IMR-90 (cell line): ENCODE measurements around the gene SH3RF3. TPM values are rescaled to one million over a fixed set of nuclear protein-coding genes. Genes with fewer than 3 reads are reported as not detected.

ENCODE experiments used
- ATAC-seq: fragments of 200-7000 bp; cut with Tn5 transposase; 2 replicates; pipeline ENCODE4 v1.9.1; 2020; ENCODE audit warnings: low read depth, mild to moderate bottlenecking, moderate library complexity
- BruUV-seq: library from RNA; stranded (reverse); fragments of 400-500 nt; replicated peaks from 2 replicates; lab custom pipeline; 2021; lab: Mats Ljungman, UMichigan
- CTCF ChIA-PET: fragments of 300-600 bp; formaldehyde crosslinking; extraction: SDS; loops from one replicate; lab custom pipeline; 2021; ENCODE audit warnings: antibody characterized with exemption; lab: Yijun Ruan, JAX
- POLR2A ChIA-PET: fragments of 300-600 bp; sonication (Branson Sonifier 250); formaldehyde crosslinking; loops from one replicate; lab custom pipeline; 2022; ENCODE audit warnings: antibody characterized with exemption; ENCODE audit not compliant: unreplicated experiment; lab: Charles Lee
- DNase-seq: peaks from one replicate; pipeline ENCODE4 v3.0.0; 2013
- H2AFZ ChIP-seq: replicated peaks from 2 replicates; pipeline ENCODE3; 2013; ENCODE audit warnings: low read length, mild to moderate bottlenecking; ENCODE audit not compliant: poor library complexity
- H2AK5ac ChIP-seq: 2 replicates; pipeline ENCODE4 v1.6.1; 2013; ENCODE audit warnings: low read depth, low read length, inconsistent platforms
- H2AK9ac ChIP-seq: replicated peaks from 2 replicates; pipeline ENCODE3; 2013; ENCODE audit warnings: mild to moderate bottlenecking, low read depth, low read length, moderate library complexity; ENCODE audit not compliant: poor library complexity
- H2BK120ac ChIP-seq: 2 replicates; pipeline ENCODE4 v1.6.1; 2013; ENCODE audit warnings: low read depth, low read length, inconsistent platforms
- H2BK15ac ChIP-seq: 3 replicates; pipeline ENCODE4 v1.6.1; 2013; ENCODE audit warnings: low read depth, low read length, inconsistent platforms
- H2BK20ac ChIP-seq: 2 replicates; pipeline ENCODE4 v1.6.1; 2013; ENCODE audit warnings: low read depth, mild to moderate bottlenecking, inconsistent platforms, low read length, moderate library complexity
- H2BK5ac ChIP-seq: 2 replicates; pipeline ENCODE4 v1.6.1; 2013; ENCODE audit warnings: mild to moderate bottlenecking, low read depth, low read length, inconsistent platforms; ENCODE audit not compliant: poor library complexity, severe bottlenecking
- H3K14ac ChIP-seq: replicated peaks from 2 replicates; pipeline ENCODE4 v1.6.1; 2013; ENCODE audit warnings: low read depth, low read length, inconsistent platforms
- H3K18ac ChIP-seq: 2 replicates; pipeline ENCODE4 v1.6.1; 2013; ENCODE audit warnings: low read depth, low read length, control low read depth
- H3K23ac ChIP-seq: 2 replicates; pipeline ENCODE4 v1.6.1; 2013; ENCODE audit warnings: low read depth, low read length, inconsistent platforms
- H3K27ac ChIP-seq: 2 replicates; pipeline ENCODE4 v1.5.1; 2013; ENCODE audit warnings: mild to moderate bottlenecking, control low read depth, low read length; ENCODE audit not compliant: insufficient read depth
- H3K27me3 ChIP-seq: 2 replicates; pipeline ENCODE4 v1.6.1; 2013; ENCODE audit warnings: low read length; ENCODE audit not compliant: control insufficient read depth, insufficient read depth
- H3K36me3 ChIP-seq: 2 replicates; pipeline ENCODE4 v1.6.1; 2013; ENCODE audit warnings: low read length, mixed read lengths; ENCODE audit not compliant: control insufficient read depth, insufficient read depth
- H3K4ac ChIP-seq: 2 replicates; pipeline ENCODE4 v1.6.1; 2013; ENCODE audit warnings: low read depth, low read length, inconsistent platforms
- H3K4me1 ChIP-seq: 2 replicates; pipeline ENCODE4 v1.6.1; 2013; ENCODE audit warnings: low read length, mixed read lengths; ENCODE audit not compliant: control insufficient read depth, insufficient read depth
- H3K4me2 ChIP-seq: 2 replicates; pipeline ENCODE4 v1.6.1; 2013; ENCODE audit warnings: low read depth, mild to moderate bottlenecking, control low read depth, low read length, moderate library complexity
- H3K4me3 ChIP-seq: 2 replicates; pipeline ENCODE4 v1.5.1; 2013; ENCODE audit warnings: low read depth, mild to moderate bottlenecking, control low read depth, low read length, moderate library complexity; ENCODE audit not compliant: insufficient read depth
- H3K56ac ChIP-seq: 2 replicates; pipeline ENCODE4 v1.6.1; 2013; ENCODE audit warnings: low read length, inconsistent platforms; ENCODE audit not compliant: insufficient read depth; ENCODE audit errors: extremely low read depth
- H3K79me1 ChIP-seq, 2 experiments: 2 replicates each; pipeline ENCODE4 v1.6.1; 2013; ENCODE audit warnings: low read length in 2 of 2, inconsistent platforms in 1 of 2, low read depth in 1 of 2
- H3K9ac ChIP-seq: 2 replicates; pipeline ENCODE4 v1.6.1; 2013; ENCODE audit warnings: low read depth, low read length, control low read depth
- H3K9me1 ChIP-seq: 2 replicates; pipeline ENCODE4 v1.6.1; 2013; ENCODE audit warnings: low read length, inconsistent platforms; ENCODE audit not compliant: insufficient read depth
- H3K9me3 ChIP-seq: 2 replicates; pipeline ENCODE4 v1.6.1; 2013; ENCODE audit warnings: low read length; ENCODE audit not compliant: control insufficient read depth, insufficient read depth
- H4K20me1 ChIP-seq: 2 replicates; pipeline ENCODE4 v1.6.1; 2013; ENCODE audit warnings: low read length, inconsistent platforms; ENCODE audit not compliant: insufficient read depth
- H4K5ac ChIP-seq: 2 replicates; pipeline ENCODE4 v1.6.1; 2013; ENCODE audit warnings: mild to moderate bottlenecking, low read depth, low read length, control low read depth
- H4K8ac ChIP-seq, 2 experiments: 2 replicates each; pipeline ENCODE4 v1.6.1; 2013; ENCODE audit warnings: low read depth in 2 of 2, low read length in 2 of 2, control low read depth in 1 of 2, inconsistent platforms in 1 of 2
- H4K91ac ChIP-seq: 2 replicates; pipeline ENCODE4 v1.6.1; 2013; ENCODE audit warnings: low read depth, low read length, inconsistent platforms; ENCODE audit not compliant: insufficient read depth
- BHLHE40 ChIP-seq: fragments of 150-350 bp; IDR thresholded peaks from 2 replicates; pipeline ENCODE4 v1.6.1; 2016; ENCODE audit warnings: mild to moderate bottlenecking, low read depth, low read length
- CEBPB ChIP-seq: IDR thresholded peaks from 2 replicates; pipeline ENCODE4 v1.6.1; 2012; ENCODE audit warnings: low read depth, low read length, improper control_type of control experiment
- CHD1 ChIP-seq: IDR thresholded peaks from 2 replicates; pipeline ENCODE4 v1.6.1; 2012; ENCODE audit warnings: low read depth, low read length, improper control_type of control experiment
- ELK1 ChIP-seq: fragments of 150-350 bp; IDR thresholded peaks from 2 replicates; pipeline ENCODE4 v1.6.1; 2016; ENCODE audit warnings: low read depth, mild to moderate bottlenecking, low read length, moderate library complexity, borderline replicate concordance
- FOS ChIP-seq: fragments of 150-350 bp; IDR thresholded peaks from 2 replicates; pipeline ENCODE4 v1.6.1; 2016; ENCODE audit warnings: low read depth, low read length
- MAFK ChIP-seq: IDR thresholded peaks from 2 replicates; pipeline ENCODE4 v1.6.1; 2012; ENCODE audit warnings: low read depth, low read length, improper control_type of control experiment
- MAZ ChIP-seq: IDR thresholded peaks from 2 replicates; pipeline ENCODE4 v1.6.1; 2012; ENCODE audit warnings: low read depth, mild to moderate bottlenecking, low read length, improper control_type of control experiment, moderate library complexity, borderline replicate concordance
- MXI1 ChIP-seq: IDR thresholded peaks from 2 replicates; pipeline ENCODE4 v1.6.1; 2012; ENCODE audit warnings: low read depth, mild to moderate bottlenecking, low read length, moderate library complexity, borderline replicate concordance
- NFE2L2 ChIP-seq: fragments of 150-350 bp; IDR thresholded peaks from 2 replicates; pipeline ENCODE4 v1.6.1; 2016; ENCODE audit warnings: low read depth, mild to moderate bottlenecking, low read length
- POLR2A ChIP-seq: IDR thresholded peaks from 2 replicates; pipeline ENCODE4 v1.6.1; 2012; ENCODE audit warnings: mild to moderate bottlenecking, low read depth, low read length
- RAD21 ChIP-seq: IDR thresholded peaks from 2 replicates; pipeline ENCODE4 v1.6.1; 2012; ENCODE audit warnings: low read length, improper control_type of control experiment
- RCOR1 ChIP-seq: IDR thresholded peaks from 2 replicates; pipeline ENCODE4 v1.6.1; 2012; ENCODE audit warnings: mild to moderate bottlenecking, low read length, improper control_type of control experiment; ENCODE audit not compliant: insufficient replicate concordance
- RFX5 ChIP-seq: IDR thresholded peaks from 2 replicates; pipeline ENCODE4 v1.8.0; 2012; ENCODE audit warnings: low read depth, mild to moderate bottlenecking, low read length, moderate library complexity
- SMC3 ChIP-seq: fragments of 150-350 bp; IDR thresholded peaks from 2 replicates; pipeline ENCODE4 v1.6.1; 2016; ENCODE audit warnings: low read depth, mild to moderate bottlenecking, antibody characterized with exemption, low read length, moderate library complexity
- WGBS, 2 experiments: methylation state at CpG; one replicate each; pipeline versions ENCODE4 v1.1.5 to v1.1.7; 2013; ENCODE audit warnings: missing lambda C conversion rate in 2 of 2; ENCODE audit not compliant: insufficient read length in 1 of 2; ENCODE audit errors: extremely low coverage in 2 of 2; 5-methylcytosine and 5-hydroxymethylcytosine counted together
- dilution Hi-C: fragments of 300-500 bp; cut with HindIII; formaldehyde crosslinking; loops from one replicate; pipeline ENCODE4 v1.14.3; 2018; ENCODE audit warnings: low sequenced_read_pairs; ENCODE audit not compliant: unreplicated experiment
- in situ Hi-C: fragments of 300-500 bp; cut with MboI; formaldehyde crosslinking; loops from 3 replicates; pipeline ENCODE4 v1.14.3; 2019; ENCODE audit warnings: low sequenced_read_pairs, inconsistent platforms, mixed read lengths
- intact Hi-C: fragments of 100-400 bp; cut with micrococcal nuclease; formaldehyde crosslinking; loops from 2 replicates; pipeline ENCODE4 v1.10.0; 2022
- polyA plus RNA-seq, 3 experiments: library from polyadenylated mRNA; depleted of rRNA; stranded (reverse); fragments of >200 nt; gene quantifications; 2 replicates each; pipeline ENCODE4 v1.2.3, GENCODE V29; 2012; ENCODE audit warnings: low replicate concordance in 1 of 3
- total RNA-seq: library from RNA; depleted of rRNA; stranded (reverse); fragments of >200 nt; gene quantifications from 2 replicates; pipeline ENCODE4 v1.2.3, GENCODE V29; 2012
- TF ChIP-seq, protein P1 (sequence below): fragments of 150-350 bp; IDR thresholded peaks from 2 replicates; pipeline ENCODE4 v1.6.1; 2017; ENCODE audit warnings: mild to moderate bottlenecking, antibody characterized with exemption, low read length, low read depth
- TF ChIP-seq, protein P2 (sequence below): conservative IDR thresholded peaks from 2 replicates; pipeline ENCODE4 v1.5.1; 2012; ENCODE audit warnings: mild to moderate bottlenecking, low read depth, low read length, improper control_type of control experiment

SH3RF3 gene
- total and polyA plus RNA-seq, 2 of the 4 experiments (the other 2 are of a cell fraction): 3.4 to 5.3 TPM

DNA sequence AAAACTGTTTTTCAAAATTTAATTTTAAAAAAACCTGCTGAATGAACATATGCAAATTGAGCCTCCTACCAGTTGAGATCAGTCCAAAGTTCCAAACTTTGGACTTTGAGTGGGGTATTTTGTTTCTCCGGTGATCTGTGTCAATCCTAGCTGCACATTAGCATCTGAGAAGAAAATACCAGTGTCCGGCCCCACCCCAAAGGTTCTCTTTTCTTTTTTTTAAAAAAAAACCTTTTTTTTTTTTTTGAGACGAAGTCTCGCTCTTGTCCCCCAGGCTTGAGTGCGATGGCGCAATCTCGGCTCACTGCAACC is 393.0 kb downstream of the SH3RF3 start:
- H3K36me3 ChIP-seq: no peaks in the 10 kb centered on the region
- no peak overlapping the region for H3K9ac ChIP-seq
- dilution Hi-C loops: no loop called here
- no peaks in the 10 kb centered on the region for H3K9me3 ChIP-seq
- no peak overlapping the region for H3K23ac ChIP-seq
- ATAC-seq (no peak), DNase-seq (no peak)
- H2BK5ac ChIP-seq: no peak overlapping the region
- H2BK20ac ChIP-seq: no peak overlapping the region
- no peak overlapping the region for H2BK120ac ChIP-seq
- intact Hi-C loops: no loop called here
- no peaks in the 10 kb centered on the region for H3K79me1 ChIP-seq
- no peak overlapping the region for H4K5ac ChIP-seq
- no peak overlapping the region for H2AFZ ChIP-seq
- no peak overlapping the region for H2BK15ac ChIP-seq
- no peak overlapping the region for H2AK5ac ChIP-seq
- H2AK9ac ChIP-seq: no peak overlapping the region
- H3K27ac ChIP-seq: no peak overlapping the region
- H3K14ac ChIP-seq: no peak overlapping the region
- in situ Hi-C loops: no loop called here
- 100% methylated on average over 1 of the region's 7 CpGs; no CpG with 5 or more reads in 1 of the 2 experiments for WGBS, 2 experiments
- POLR2A ChIA-PET: no interaction called here
- CTCF ChIA-PET: no interaction called here
- peaks cover 17% of the 10 kb centered on the region; the same call in 1 of the 2 replicates for H3K27me3 ChIP-seq
- no peak overlapping the region for H4K91ac ChIP-seq
- H4K8ac ChIP-seq: no peak overlapping the region
- H3K56ac ChIP-seq: no peak overlapping the region
- no peak overlapping the region for H3K4ac ChIP-seq
- H3K4me2 ChIP-seq: no peak overlapping the region
- H3K9me1 ChIP-seq: no peaks in the 10 kb centered on the region
- no TSS peak for BruUV-seq
- H3K18ac ChIP-seq: no peak overlapping the region
- H3K4me3 ChIP-seq: no peak overlapping the region
- no peaks in the 10 kb centered on the region for H4K20me1 ChIP-seq
- TF ChIP-seq, protein P1, sequence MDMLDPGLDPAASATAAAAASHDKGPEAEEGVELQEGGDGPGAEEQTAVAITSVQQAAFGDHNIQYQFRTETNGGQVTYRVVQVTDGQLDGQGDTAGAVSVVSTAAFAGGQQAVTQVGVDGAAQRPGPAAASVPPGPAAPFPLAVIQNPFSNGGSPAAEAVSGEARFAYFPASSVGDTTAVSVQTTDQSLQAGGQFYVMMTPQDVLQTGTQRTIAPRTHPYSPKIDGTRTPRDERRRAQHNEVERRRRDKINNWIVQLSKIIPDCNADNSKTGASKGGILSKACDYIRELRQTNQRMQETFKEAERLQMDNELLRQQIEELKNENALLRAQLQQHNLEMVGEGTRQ: no peak
- no peak for TF ChIP-seq RFX5
- TF ChIP-seq NFE2L2: no peak
- TF ChIP-seq POLR2A: no peak
- no peak for TF ChIP-seq MAFK
- TF ChIP-seq ELK1: no peak
- TF ChIP-seq BHLHE40: no peak
- no peak for TF ChIP-seq RAD21
- no peak for TF ChIP-seq CEBPB
- TF ChIP-seq RCOR1: no peak
- no peak for TF ChIP-seq MAZ
- TF ChIP-seq, protein P2, sequence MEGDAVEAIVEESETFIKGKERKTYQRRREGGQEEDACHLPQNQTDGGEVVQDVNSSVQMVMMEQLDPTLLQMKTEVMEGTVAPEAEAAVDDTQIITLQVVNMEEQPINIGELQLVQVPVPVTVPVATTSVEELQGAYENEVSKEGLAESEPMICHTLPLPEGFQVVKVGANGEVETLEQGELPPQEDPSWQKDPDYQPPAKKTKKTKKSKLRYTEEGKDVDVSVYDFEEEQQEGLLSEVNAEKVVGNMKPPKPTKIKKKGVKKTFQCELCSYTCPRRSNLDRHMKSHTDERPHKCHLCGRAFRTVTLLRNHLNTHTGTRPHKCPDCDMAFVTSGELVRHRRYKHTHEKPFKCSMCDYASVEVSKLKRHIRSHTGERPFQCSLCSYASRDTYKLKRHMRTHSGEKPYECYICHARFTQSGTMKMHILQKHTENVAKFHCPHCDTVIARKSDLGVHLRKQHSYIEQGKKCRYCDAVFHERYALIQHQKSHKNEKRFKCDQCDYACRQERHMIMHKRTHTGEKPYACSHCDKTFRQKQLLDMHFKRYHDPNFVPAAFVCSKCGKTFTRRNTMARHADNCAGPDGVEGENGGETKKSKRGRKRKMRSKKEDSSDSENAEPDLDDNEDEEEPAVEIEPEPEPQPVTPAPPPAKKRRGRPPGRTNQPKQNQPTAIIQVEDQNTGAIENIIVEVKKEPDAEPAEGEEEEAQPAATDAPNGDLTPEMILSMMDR: no peak
- no peak for TF ChIP-seq MXI1
- no peak for TF ChIP-seq FOS
- no peak for TF ChIP-seq SMC3
- TF ChIP-seq CHD1: no peak
- no peaks in the 10 kb centered on the region for H3K4me1 ChIP-seq
